ENCODE results near the gene P2RY11.

DNA sequence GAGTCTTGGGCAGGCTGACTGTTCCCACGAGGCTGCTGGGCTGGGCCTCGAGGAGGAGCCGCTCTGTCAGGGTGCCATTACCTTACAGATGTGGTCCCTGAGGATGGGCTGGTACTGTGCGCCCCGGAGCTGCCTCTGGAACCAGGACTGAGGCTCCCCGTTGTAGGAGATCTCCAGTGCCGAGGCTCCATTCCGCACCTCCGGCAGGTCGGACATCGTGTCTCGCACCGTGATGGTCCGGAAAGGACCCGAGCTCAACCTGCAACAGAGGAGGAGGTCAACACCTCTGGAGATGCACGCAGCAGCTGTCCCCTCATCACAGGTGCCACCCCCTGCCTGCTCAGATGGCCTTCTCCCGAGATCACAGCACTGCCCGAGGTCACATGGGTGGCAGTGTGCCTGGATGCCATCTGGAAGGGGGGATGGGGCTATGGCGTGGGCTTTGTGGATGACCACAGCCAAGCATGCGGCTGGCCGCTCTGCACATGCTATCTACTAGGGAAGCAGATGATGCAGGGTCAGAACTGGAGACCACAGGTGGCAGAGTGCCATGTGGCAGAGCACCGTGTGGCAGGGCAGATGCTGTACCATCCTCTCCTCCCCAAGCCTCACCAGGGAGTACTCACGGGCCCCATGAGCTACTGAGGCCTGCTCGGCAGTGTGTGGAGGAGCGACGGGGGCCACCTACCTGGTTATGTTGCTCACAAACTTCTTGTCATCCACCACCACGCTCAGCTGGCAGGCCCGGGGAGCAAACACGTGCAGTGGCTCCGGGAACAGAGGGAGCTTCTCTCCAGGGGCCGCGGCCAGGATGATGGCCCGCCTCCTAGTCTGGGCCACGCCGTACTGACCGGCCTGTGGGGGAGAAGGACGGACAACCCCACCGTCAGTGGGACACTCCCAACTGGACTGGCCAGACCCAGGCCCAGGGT is 26.5 kb downstream of the P2RY11 start:
- TF ChIP-seq, protein P1, sequence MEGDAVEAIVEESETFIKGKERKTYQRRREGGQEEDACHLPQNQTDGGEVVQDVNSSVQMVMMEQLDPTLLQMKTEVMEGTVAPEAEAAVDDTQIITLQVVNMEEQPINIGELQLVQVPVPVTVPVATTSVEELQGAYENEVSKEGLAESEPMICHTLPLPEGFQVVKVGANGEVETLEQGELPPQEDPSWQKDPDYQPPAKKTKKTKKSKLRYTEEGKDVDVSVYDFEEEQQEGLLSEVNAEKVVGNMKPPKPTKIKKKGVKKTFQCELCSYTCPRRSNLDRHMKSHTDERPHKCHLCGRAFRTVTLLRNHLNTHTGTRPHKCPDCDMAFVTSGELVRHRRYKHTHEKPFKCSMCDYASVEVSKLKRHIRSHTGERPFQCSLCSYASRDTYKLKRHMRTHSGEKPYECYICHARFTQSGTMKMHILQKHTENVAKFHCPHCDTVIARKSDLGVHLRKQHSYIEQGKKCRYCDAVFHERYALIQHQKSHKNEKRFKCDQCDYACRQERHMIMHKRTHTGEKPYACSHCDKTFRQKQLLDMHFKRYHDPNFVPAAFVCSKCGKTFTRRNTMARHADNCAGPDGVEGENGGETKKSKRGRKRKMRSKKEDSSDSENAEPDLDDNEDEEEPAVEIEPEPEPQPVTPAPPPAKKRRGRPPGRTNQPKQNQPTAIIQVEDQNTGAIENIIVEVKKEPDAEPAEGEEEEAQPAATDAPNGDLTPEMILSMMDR (IDR thresholded peaks at IDR 0.05), result no peak
- no peak for TF ChIP-seq EZH2 (IDR thresholded peaks at IDR 0.05; ENCODE audit: borderline replicate concordance, insufficient read depth, low read depth, low read length, poor library complexity, severe bottlenecking)

All from B cell (primary cell).